Activated naive CD4-positive, alpha-beta T cell treated with anti-CD3 and anti-CD28 coated beads, Interleukin-2, amount 50 U/mL, for 24 hours (primary cell): ENCODE data around the gene ARPC4.
A peak's percentile ranks its signal among the peaks of the same experiment; 100 is the strongest.

Source experiments
- H3K27ac Mint-ChIP-seq: one replicate; pipeline ENCODE4 v1.8.0; 2021; ENCODE audit warnings: mild to moderate bottlenecking, mixed read lengths
- H3K27me3 Mint-ChIP-seq: one replicate; pipeline ENCODE4 v1.8.0; 2021; ENCODE audit warnings: mixed read lengths
- H3K36me3 Mint-ChIP-seq: one replicate; pipeline ENCODE4 v1.8.0; 2021; ENCODE audit warnings: mixed read lengths
- H3K4me1 Mint-ChIP-seq: one replicate; pipeline ENCODE4 v1.8.0; 2021; ENCODE audit warnings: mixed read lengths
- H3K4me3 Mint-ChIP-seq: one replicate; pipeline ENCODE4 v1.8.0; 2021; ENCODE audit warnings: mild to moderate bottlenecking, mixed read lengths
- H3K9me3 Mint-ChIP-seq: one replicate; pipeline ENCODE4 v1.8.0; 2021; ENCODE audit warnings: mixed read lengths

ARPC4 gene

DNA sequence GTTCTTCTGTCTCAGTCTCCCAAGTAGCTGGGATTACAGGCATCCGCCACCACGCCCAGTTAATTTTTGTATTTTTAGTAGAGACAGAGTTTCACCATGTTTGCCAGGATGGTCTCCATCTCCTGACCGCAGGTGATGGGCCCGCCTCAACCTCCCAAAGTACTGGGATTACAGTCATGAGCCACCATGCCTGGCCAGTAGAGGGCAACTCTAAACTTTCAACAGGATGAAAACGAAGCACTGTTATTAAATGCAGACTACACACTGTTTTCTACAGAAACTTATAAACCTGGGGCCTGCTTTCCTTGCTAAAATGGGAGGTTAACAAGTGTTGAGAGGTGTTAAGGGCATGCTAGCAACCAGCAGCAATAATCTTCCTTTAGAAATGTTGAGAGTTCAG is 7.6 kb downstream of the ARPC4 start:
- H3K36me3 Mint-ChIP-seq: peaks cover 7% of the 10 kb centered on the region
- no peaks in the 10 kb centered on the region for H3K27me3 Mint-ChIP-seq
- no peak overlapping the region for H3K4me3 Mint-ChIP-seq
- no peak overlapping the region for H3K27ac Mint-ChIP-seq
- no peaks in the 10 kb centered on the region for H3K9me3 Mint-ChIP-seq
- H3K4me1 Mint-ChIP-seq: peaks cover 26% of the 10 kb centered on the region

DNA sequence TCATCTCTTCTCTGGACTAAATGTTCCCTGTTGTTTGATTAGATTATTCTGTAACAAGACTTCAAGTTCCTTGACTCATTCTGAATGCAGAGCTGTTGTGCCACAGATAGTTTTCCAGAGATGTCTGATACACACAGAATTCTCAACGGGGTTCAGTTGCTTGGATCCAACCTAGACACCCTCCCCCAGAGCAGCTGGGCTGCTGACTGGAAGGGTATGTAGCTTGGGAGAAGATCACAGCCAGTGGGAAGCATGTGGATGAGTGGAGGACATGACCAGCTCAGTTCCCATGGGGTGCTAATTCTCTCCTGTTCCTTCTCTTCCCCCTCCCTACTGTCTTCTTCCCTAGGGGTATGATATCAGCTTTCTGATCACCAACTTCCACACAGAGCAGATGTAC is 10.6 kb downstream of the ARPC4 start:
- H3K4me3 Mint-ChIP-seq: no peak overlapping the region
- peaks cover 18% of the 10 kb centered on the region for H3K4me1 Mint-ChIP-seq
- no peak overlapping the region for H3K27ac Mint-ChIP-seq
- no peaks in the 10 kb centered on the region for H3K9me3 Mint-ChIP-seq
- no peaks in the 10 kb centered on the region for H3K27me3 Mint-ChIP-seq
- H3K36me3 Mint-ChIP-seq: peaks cover 5% of the 10 kb centered on the region

DNA sequence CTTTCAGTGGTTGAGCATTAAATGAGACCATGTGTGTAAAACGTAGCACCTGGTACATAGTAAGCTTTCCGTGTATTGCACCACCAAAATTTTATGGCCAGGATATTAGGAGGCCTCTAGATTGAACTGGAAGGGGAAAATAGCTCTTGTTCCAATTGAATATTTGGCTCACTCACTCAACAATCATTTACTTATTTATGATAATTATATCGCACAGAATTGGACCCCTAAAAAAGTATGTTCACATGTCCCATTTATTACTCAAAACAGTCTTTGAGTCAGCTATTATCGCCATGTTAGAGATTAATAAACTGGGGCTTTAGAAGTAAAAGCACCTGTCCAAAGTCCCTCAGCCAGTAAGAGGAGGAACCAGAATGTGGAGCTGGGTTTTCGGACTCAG is 12.1 kb downstream of the ARPC4 start:
- H3K4me3 Mint-ChIP-seq: no peak overlapping the region
- no peaks in the 10 kb centered on the region for H3K27me3 Mint-ChIP-seq
- no peaks in the 10 kb centered on the region for H3K9me3 Mint-ChIP-seq
- no peak overlapping the region for H3K27ac Mint-ChIP-seq
- H3K4me1 Mint-ChIP-seq: peaks cover 30% of the 10 kb centered on the region
- peaks cover 8% of the 10 kb centered on the region for H3K36me3 Mint-ChIP-seq

DNA sequence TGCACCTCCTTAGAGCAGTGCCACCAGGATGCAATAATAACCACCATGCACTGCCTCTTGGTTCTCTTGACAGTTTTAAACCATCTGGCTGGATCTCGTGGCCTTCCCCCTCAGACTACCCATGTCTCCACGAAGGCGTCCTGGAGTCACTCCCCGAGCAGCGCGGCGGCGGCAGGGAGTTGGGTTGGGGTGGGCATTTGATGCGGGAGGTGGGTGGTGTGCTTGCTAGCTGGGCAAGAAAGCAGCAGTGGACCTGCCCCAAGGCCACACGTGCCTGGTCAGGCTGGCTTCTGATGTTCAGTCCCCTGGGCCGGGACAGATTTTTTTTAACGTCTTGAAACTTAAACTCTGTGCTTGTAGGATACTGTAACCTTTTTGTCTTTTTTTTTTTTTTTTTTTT is 13.3 kb downstream of the ARPC4 start:
- Mint-ChIP-seq H3K9me3 (no peaks in the 10 kb centered on the region), H3K4me1 (peaks cover 37% of the 10 kb centered on the region), H3K4me3 (no peak overlapping the region), H3K27me3 (no peaks in the 10 kb centered on the region), H3K36me3 (peaks cover 8% of the 10 kb centered on the region), H3K27ac (no peak overlapping the region)

DNA sequence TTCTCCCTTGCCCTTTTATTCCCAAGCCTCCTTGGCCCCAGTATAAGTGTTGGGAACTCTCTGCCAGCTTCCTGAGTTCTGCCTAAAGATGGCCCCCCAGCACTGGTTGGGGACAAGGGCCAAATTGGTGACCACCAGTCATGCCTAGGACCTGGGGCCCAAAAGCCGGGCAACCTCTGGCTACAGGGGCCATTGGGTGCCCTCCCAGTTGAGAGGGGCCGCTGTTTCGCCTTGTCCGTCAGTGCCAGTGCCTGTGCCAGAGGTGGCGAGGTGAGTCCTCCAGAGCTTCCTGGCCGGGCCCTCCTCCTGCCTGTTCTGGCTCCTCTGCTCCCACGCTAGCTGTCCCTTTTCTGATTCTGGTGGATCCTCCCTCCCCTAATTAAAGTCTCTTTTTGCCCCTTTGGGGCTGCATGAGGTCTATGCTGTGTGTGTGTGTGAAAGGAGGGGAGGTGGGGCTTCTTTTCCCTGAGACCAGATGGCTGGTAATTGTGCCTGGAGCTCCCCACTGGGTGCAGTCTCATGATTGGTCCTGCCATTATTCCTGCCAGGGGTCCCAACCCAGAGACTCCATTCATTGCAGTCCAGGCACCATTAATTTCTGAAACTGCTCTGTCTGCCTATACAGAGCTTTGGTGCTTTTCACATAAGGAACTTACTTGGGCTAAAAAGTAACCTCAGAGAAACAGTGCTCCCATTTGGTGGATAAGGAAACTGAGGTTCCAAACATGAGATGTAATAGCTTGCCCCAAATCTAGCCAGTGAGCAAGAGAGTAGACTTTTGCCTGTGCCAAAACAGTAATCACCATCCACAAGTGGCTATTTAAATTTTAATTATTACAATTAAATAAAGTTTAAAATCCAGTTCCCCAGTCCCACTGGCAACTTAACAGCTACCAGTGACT is 14.1 kb downstream of the ARPC4 start:
- peaks cover 8% of the 10 kb centered on the region for H3K36me3 Mint-ChIP-seq
- peaks cover 45% of the 10 kb centered on the region for H3K4me1 Mint-ChIP-seq
- no peaks in the 10 kb centered on the region for H3K9me3 Mint-ChIP-seq
- H3K27ac Mint-ChIP-seq: peak overlapping the region; percentile 46
- H3K4me3 Mint-ChIP-seq: no peak overlapping the region
- H3K27me3 Mint-ChIP-seq: no peaks in the 10 kb centered on the region

DNA sequence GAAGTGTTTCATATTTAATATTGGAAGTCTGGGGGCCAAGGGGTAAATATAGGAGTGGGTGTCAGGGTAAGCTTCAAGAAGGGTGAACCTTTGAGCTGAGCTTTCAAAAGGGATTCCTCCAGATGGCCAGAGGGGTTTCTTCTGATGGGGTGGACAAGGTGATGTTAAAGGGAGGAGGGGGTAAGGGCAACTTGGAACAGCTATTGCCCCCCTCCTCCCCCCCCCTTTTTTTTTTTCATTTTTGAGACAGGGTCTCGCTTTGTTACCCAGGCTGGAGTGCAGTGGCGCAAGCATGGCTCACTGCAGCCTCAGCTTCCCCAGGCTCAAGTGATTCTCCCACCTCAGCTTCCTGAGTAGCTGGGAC is 15.1 kb downstream of the ARPC4 start:
- no peaks in the 10 kb centered on the region for H3K27me3 Mint-ChIP-seq
- peak overlapping the region; percentile 86 for H3K27ac Mint-ChIP-seq
- peaks cover 45% of the 10 kb centered on the region for H3K4me1 Mint-ChIP-seq
- H3K4me3 Mint-ChIP-seq: no peak overlapping the region
- H3K36me3 Mint-ChIP-seq: peaks cover 8% of the 10 kb centered on the region
- no peaks in the 10 kb centered on the region for H3K9me3 Mint-ChIP-seq

DNA sequence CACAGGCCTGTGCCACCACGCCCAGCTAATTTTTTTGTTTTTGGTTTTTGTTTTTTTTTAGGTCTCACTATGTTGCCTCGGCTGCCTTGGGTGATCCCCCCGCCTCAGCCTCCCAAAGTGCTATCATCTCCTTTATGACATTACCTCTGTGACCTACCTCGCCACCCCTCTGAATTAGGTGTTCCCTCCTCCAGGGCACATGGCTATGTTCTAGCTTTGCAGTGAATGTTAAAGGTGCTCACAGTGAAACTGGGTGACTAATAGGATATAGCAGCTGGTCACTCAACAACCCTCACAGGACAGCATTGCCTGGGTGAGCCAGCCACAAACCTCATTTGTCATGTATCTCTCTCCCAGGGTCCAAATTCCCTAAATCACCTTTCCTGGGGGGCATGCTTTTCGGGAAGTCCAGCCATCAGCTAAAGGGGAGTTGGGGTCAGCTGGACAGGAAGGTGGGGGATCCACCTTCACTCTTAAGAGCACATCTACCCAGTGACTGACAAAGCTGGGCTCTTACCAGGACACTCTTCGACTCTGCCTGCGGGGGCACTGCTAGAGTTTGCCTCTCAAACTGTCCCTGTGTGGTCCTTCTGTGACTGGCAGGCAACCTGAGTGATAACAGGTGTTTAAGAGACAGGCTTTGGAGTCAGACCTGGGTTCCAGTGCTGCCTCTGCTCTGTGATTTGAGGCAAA is 15.6 kb downstream of the ARPC4 start:
- H3K36me3 Mint-ChIP-seq: peaks cover 8% of the 10 kb centered on the region
- peak overlapping the region; percentile 92 for H3K4me3 Mint-ChIP-seq
- H3K4me1 Mint-ChIP-seq: peaks cover 40% of the 10 kb centered on the region
- H3K27me3 Mint-ChIP-seq: no peaks in the 10 kb centered on the region
- peak overlapping the region; percentile 86 for H3K27ac Mint-ChIP-seq
- H3K9me3 Mint-ChIP-seq: no peaks in the 10 kb centered on the region

DNA sequence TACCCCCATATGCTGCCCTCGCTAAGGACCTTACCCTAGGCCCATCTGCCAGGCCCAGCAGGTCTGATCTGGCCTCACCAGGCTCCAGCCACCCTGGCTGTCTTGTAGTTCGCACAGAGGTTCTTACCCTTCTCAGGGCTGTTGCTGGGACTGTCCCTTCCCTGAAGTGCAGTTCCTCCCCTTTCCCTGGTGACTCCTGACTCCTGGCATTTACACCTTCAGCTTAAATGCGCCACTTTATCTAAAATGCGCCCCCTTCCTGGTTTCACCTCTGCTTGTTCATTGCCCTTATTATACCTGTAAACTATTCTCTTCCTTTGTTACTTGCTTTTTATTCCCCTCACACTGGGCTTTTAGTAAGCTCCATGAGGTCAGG is 16.3 kb downstream of the ARPC4 start:
- no peaks in the 10 kb centered on the region for H3K9me3 Mint-ChIP-seq
- peaks cover 6% of the 10 kb centered on the region for H3K36me3 Mint-ChIP-seq
- H3K4me1 Mint-ChIP-seq: peaks cover 38% of the 10 kb centered on the region
- no peaks in the 10 kb centered on the region for H3K27me3 Mint-ChIP-seq
- H3K27ac Mint-ChIP-seq: peak overlapping the region; percentile 95
- H3K4me3 Mint-ChIP-seq: peak overlapping the region; percentile 92

DNA sequence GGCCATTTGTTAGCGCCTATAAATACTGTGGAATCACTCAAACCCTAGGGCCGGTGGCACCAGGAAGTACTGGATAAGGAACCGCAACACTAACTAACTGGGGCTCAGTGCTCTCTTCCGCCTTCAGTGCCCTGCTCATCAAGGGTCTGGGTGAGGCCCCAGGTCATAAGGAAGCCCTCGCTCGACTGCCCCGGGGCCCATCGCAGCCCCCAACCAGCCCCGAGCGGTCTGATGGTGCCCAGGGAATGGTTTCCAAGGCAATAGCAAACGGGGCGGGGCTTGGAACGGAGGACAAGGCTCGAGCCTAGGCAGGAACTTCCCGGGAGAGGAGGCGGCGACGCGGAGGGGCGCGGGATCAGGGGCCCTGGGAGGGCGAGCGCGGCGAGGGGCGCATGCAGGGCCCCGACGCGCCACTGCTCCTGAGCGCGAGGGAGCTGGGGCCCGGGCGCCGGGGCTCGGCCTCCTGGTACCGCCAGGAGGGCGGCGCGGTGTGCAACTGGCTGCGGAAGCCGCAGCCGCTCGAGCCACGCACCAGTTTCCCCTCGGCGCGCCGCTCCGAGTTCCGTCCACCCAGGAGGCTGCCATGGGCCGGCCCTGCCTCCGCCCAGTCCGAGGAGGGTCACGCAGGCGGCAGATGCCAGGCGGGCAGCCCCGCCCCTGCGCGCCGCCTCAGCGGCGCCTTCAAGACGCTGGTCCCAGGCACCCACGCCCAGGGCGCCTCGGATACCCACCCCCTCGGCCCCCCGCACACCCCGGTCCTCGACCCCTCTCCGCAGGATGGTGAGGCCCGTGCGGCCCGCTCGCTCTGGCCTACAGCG is 16.9 kb downstream of the ARPC4 start, which contains the start of gene TTLL3:
TSS of gene TTLL3 (plus strand) at position 648 of the 818 bp plus-strand sequence. CDS start 400 bp downstream, outside the sequence.
- Mint-ChIP-seq H3K27me3 (no peaks in the 10 kb centered on the region), H3K36me3 (peaks cover 3% of the 10 kb centered on the region), H3K27ac (peak within 1 kb of the TSS; percentile 95), H3K4me1 (peaks cover 38% of the 10 kb centered on the region), H3K9me3 (no peaks in the 10 kb centered on the region), H3K4me3 (peak within 1 kb of the TSS; percentile 92)

DNA sequence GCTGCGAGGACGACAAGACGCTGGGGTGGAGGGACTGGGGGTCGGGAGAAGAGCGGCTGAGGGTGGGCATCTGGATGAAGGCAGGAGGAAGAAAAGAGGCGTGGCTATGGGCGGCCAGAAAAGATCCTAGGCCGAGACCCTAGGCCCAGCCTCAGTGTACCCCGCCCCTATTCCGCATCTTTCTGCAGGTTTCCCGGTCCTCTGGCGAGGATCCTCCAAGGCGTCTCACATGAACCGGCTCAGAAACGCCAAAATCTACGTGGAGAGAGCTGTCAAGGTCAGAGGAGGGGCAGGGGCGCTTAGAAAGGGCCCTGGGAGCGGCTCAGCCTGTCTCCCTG is 17.5 kb downstream of the ARPC4 start:
- Mint-ChIP-seq H3K36me3 (peaks cover 3% of the 10 kb centered on the region), H3K27ac (no peak overlapping the region), H3K4me3 (peak overlapping the region; percentile 69), H3K4me1 (peaks cover 38% of the 10 kb centered on the region), H3K27me3 (no peaks in the 10 kb centered on the region), H3K9me3 (no peaks in the 10 kb centered on the region)

DNA sequence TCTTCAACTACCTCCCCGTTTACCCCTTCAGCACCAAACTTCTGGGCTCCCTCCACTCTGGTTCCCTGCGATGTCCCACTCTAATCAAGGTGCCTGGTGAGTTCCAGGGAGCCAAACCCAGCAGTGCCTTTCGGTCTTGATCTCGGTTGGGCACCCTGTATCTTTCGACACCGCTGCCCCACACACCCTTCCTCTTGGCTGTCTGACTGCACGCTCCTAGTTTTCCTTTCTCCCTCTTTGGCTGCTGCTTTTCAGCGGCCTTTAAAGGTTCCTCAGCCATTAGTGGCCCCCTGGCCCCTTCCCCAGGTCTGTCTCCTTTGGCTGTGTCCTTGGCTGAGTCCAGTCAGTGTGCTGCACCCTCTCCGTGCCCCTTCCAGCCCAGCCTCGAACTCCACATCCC is 18.0 kb downstream of the ARPC4 start:
- Mint-ChIP-seq H3K27me3 (no peaks in the 10 kb centered on the region), H3K36me3 (peaks cover 3% of the 10 kb centered on the region), H3K4me3 (peak overlapping the region; percentile 69), H3K27ac (peak overlapping the region; percentile 60), H3K9me3 (no peaks in the 10 kb centered on the region), H3K4me1 (peaks cover 38% of the 10 kb centered on the region)

DNA sequence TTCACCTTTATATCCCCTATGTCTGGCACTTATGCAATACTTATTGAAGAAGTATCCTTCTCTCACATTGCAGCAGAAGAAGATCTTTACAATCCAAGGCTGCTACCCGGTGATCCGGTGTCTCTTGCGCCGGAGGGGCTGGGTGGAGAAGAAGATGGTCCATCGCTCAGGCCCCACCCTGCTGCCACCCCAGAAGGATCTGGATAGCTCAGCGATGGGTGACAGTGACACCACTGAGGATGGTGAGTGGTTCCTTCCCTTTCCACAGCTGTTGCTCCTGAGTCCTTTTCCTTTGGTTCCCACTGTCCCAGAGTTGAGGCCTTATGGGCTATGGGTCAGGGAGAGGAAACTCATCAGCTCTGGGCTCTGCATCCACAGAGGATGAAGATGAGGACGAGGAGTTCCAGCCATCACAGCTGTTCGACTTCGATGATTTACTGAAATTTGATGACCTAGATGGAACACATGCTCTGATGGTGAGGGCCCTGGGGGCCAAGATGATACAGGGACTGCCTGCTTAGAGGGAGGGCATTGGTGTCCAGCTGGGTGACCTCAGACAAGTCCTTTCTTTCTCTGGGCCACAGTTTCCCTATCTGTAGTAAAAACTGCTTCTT is 20.1 kb downstream of the ARPC4 start:
- H3K9me3 Mint-ChIP-seq: no peaks in the 10 kb centered on the region
- no peaks in the 10 kb centered on the region for H3K27me3 Mint-ChIP-seq
- no peak overlapping the region for H3K27ac Mint-ChIP-seq
- no peak overlapping the region for H3K4me3 Mint-ChIP-seq
- peaks cover 3% of the 10 kb centered on the region for H3K36me3 Mint-ChIP-seq
- peaks cover 32% of the 10 kb centered on the region for H3K4me1 Mint-ChIP-seq

DNA sequence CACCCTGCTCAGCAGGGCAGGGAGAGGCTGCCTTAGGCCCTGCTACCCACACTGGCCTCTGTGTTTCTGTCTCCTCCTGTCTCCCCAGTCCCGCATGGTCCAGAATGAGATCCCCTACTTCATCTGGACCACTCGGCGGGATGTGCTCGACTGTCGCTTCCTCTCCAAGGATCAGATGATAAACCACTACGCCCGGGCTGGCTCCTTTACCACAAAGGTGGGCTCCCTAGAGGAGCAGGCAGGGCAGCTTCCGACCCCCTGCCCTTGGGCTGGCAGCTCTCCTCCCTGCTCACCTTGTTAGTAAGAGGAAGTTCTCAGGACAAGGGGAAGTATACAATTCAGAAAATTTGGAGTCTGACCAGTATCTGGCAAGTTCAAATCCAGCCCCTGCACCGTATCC is 23.1 kb downstream of the ARPC4 start:
- Mint-ChIP-seq H3K4me1 (peaks cover 9% of the 10 kb centered on the region), H3K27ac (no peak overlapping the region), H3K36me3 (no peaks in the 10 kb centered on the region), H3K4me3 (no peak overlapping the region), H3K9me3 (no peaks in the 10 kb centered on the region), H3K27me3 (no peaks in the 10 kb centered on the region)

DNA sequence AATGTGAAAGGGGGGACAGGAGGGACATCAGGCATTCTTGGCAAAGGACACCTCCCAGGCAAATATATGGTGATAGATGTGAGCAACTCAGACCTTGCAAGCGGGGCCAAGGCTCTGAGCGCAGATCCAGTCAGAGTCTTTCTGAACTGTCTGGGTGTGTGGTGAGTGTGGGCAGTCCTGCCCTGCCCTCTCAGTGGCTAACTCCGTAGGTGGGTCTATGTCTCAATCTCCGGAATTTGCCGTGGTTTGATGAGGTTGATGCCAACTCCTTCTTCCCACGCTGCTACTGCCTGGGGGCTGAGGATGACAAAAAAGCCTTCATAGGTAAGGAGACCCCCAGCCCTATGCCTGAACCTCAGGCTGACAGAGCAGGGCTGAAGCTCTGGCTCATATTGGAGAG is 24.6 kb downstream of the ARPC4 start:
- no peaks in the 10 kb centered on the region for H3K4me1 Mint-ChIP-seq

DNA sequence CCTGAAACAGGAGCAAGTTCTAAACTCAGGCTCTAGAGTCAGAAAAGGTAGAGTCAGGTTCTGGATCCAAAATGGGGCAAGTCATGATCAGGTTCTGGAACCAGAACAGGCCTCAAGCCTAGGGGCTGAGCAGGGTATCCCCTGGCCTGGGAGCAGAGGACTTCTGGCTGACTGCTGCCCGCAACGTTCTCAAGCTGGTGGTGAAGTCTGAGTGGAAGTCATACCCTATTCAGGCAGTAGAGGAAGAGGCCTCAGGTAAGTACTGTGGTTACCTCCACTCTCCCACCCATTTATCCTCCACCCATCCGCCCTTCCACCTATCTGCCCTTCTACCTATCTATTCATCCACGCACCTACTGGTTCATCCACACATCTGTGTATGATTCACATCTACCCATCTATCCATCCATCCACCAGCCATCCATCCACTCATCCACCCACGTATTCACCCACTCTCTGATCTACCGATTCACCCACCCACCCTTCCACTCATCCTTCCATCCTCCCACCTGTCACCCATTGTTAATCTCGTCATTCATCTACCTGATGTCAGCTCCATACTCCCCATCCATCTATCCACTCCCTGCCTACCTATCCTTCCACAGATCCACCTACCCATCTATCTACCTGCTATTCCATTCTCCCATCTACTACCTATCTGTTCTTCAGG is 25.9 kb downstream of the ARPC4 start:
- H3K27me3 Mint-ChIP-seq: no peaks in the 10 kb centered on the region
- H3K27ac Mint-ChIP-seq: no peak overlapping the region
- no peaks in the 10 kb centered on the region for H3K4me1 Mint-ChIP-seq
- H3K36me3 Mint-ChIP-seq: no peaks in the 10 kb centered on the region
- no peak overlapping the region for H3K4me3 Mint-ChIP-seq
- H3K9me3 Mint-ChIP-seq: no peaks in the 10 kb centered on the region

More for the DNA sequence above, 24.6 kb downstream of the ARPC4 start:
- no peaks in the 10 kb centered on the region for H3K9me3 Mint-ChIP-seq
- H3K27me3 Mint-ChIP-seq: no peaks in the 10 kb centered on the region
- no peaks in the 10 kb centered on the region for H3K36me3 Mint-ChIP-seq
- no peak overlapping the region for H3K4me3 Mint-ChIP-seq
- no peak overlapping the region for H3K27ac Mint-ChIP-seq
